Duodenal mucosa (tissue), 2 donors: ENCODE measurements around the gene SEMA3D.
A peak's percentile ranks its signal among the peaks of the same experiment; 100 is the strongest.

ENCODE experiments used
- H3K27ac ChIP-seq: one replicate; pipeline ENCODE4 v1.7.0; 2013; ENCODE audit warnings: low read depth, low read length
- H3K27me3 ChIP-seq, 2 donors: one replicate each; pipeline ENCODE4 v1.7.0; 2013; ENCODE audit warnings: low read length in 2 of 2, control low read depth in 1 of 2; ENCODE audit not compliant: insufficient read depth in 2 of 2, control insufficient read depth in 1 of 2
- H3K36me3 ChIP-seq, 2 donors: one replicate each; pipeline ENCODE4 v1.7.0; 2013; ENCODE audit warnings: low read length in 2 of 2, control low read depth in 1 of 2; ENCODE audit not compliant: insufficient read depth in 2 of 2, control insufficient read depth in 1 of 2
- H3K4me1 ChIP-seq, 2 donors: one replicate each; pipeline ENCODE4 v1.7.0; 2013; ENCODE audit warnings: low read length in 2 of 2, control low read depth in 1 of 2; ENCODE audit not compliant: insufficient read depth in 2 of 2, control insufficient read depth in 1 of 2
- H3K4me3 ChIP-seq, 2 donors: one replicate each; pipeline ENCODE4 v1.7.0; 2013; ENCODE audit warnings: low read length in 2 of 2, low read depth in 1 of 2
- H3K9ac ChIP-seq, 2 donors: one replicate each; pipeline ENCODE4 v1.7.0; 2013; ENCODE audit warnings: low read length in 2 of 2, low read depth in 1 of 2
- H3K9me3 ChIP-seq, 2 donors: one replicate each; pipeline ENCODE4 v1.7.0; 2013; ENCODE audit warnings: low read length in 2 of 2, control low read depth in 1 of 2; ENCODE audit not compliant: control insufficient read depth in 1 of 2

SEMA3D gene

GRCh38 chr7:85185424-85186082, 1.3 kb downstream of the SEMA3D start:
- H3K4me3 ChIP-seq: peak overlapping the region; percentile 74 to 77
- H3K36me3 ChIP-seq: no peaks in the 10 kb centered on the region
- no peaks in the 10 kb centered on the region for H3K9me3 ChIP-seq
- H3K27ac ChIP-seq: peak overlapping the region; percentile 36
- peaks cover 5 to 10% of the 10 kb centered on the region in 2 donors for H3K4me1 ChIP-seq
- H3K27me3 ChIP-seq: peaks cover 11 to 33% of the 10 kb centered on the region in 2 donors
- H3K9ac ChIP-seq: peak overlapping the region; percentile 6 to 31

- H3K9me3 ChIP-seq: no peaks in the 10 kb centered on the region
- peak overlapping the region; percentile 74 to 77 for H3K4me3 ChIP-seq
- H3K4me1 ChIP-seq: peaks cover 5 to 10% of the 10 kb centered on the region in 2 donors
- H3K36me3 ChIP-seq: no peaks in the 10 kb centered on the region
- H3K27ac ChIP-seq: no peak overlapping the region
- H3K9ac ChIP-seq: no peak overlapping the region
- peaks cover 11 to 33% of the 10 kb centered on the region in 2 donors for H3K27me3 ChIP-seq
Observed at GRCh38 chr7:85184599-85185423, 2.0 kb downstream of the SEMA3D start.

DNA sequence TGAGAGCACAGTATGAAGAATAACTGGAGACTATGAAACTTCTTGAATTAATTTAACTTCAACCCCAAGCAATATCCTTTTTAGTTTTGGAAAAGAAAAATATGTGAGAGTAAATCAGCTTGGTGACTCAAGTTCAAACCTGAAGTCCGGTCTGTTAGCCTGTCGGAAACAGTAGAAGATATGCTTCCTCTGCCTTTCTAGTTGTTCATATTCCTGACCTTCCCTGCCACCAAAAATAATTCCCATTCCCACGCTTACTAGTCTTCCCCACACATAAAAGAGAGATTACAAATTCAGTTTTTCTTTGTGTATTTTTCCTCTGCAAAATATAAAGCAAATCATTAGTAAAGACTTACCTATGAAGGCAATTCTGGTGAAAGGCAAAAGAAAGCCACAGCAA, 3.6 kb downstream of the SEMA3D start:
- H3K27me3 ChIP-seq: peaks cover 11 to 32% of the 10 kb centered on the region in 2 donors
- H3K36me3 ChIP-seq: no peaks in the 10 kb centered on the region
- H3K27ac ChIP-seq: no peak overlapping the region

DNA sequence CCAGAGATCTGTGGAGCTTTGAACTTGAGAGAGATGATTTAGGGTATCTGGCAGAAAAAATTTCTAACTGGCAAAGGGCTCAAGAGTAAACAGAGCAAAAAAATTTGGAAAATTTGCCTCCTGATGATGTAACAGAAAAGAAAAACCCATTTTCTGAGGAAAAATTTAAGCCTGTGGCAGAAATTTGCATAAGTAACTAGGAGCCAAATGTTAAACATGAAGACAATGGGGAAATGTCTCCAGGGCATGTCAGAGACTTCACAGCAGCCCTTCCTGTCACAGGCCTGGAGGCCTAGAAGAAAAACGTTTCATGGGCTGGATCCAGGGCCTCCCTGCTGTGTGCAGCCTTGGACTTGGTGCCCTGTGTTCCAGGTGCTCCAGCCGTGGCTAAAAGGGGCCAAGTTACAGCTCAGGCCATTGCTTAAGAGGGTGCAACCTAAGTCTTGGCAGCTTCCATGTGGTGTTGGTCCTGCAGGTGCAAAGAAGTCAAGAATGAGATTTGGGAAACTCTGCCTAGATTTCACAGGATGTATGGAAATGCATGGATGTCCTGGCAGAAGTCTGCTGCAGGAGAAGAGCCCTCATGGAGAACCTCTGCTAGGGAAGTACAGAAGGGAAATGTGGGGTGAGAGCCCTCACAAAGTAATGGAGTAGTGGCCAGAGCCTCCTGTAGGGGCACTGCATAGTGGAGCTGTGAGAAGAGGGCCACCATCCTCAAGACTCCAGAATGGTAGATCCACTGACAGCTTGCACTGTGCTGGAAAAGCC, 8.1 kb downstream of the SEMA3D start:
- Histone ChIP-seq H3K27ac (no peak overlapping the region), H3K4me3 (no peak overlapping the region), H3K36me3 (no peaks in the 10 kb centered on the region), H3K27me3 (no peaks in the 10 kb centered on the region), H3K4me1 (no peaks in the 10 kb centered on the region), H3K9me3 (peaks cover 7 to 8% of the 10 kb centered on the region in 2 donors), H3K9ac (no peak overlapping the region)

More for the DNA sequence above, 3.6 kb downstream of the SEMA3D start:
- Histone ChIP-seq H3K9ac (no peak overlapping the region), H3K4me3 (no peak overlapping the region), H3K4me1 (peaks cover 5 to 10% of the 10 kb centered on the region in 2 donors), H3K9me3 (peaks cover 7 to 8% of the 10 kb centered on the region in 2 donors)

DNA sequence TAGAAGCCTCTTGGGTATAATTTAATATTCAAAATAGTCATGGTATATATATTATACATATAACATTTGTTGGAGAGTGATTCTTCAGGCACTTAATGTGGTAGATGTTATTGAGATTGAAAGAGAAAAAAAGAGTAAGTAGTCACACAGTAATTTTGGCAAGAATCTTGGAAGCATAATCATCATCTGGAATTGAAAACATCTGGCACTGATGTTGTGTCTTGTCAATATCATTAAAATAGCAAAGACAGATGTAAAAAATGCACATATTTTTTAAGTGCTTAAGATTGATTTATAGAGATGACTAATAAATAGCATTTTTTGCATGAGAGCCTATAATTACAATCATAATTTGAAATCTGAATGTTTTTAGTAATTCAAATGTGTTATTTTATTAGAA, 9.5 kb downstream of the SEMA3D start:
- Histone ChIP-seq H3K9me3 (peaks cover 7 to 8% of the 10 kb centered on the region in 2 donors), H3K4me1 (peaks cover 0 to 3% of the 10 kb centered on the region in 2 donors), H3K36me3 (no peaks in the 10 kb centered on the region), H3K27me3 (no peaks in the 10 kb centered on the region), H3K9ac (no peak overlapping the region), H3K27ac (no peak overlapping the region), H3K4me3 (no peak overlapping the region)

DNA sequence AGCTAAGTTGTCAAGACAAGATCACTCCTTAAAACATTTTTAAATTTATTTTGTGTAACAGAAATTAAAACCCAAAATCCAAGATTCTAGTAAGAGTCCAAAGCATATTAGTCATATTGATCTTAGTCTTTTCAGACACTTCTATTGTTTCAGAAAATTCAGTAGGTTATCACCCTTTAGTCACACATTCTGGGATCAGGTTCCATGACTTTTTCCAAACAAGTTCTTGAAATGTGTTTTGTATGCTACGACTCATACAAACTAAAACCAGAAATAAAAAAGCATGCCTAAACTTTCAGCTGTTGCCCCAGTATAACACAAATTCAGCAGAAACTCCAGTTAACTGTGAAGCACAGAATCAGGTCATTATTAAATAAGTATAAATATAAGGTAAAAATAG, 10.7 kb downstream of the SEMA3D start:
- no peaks in the 10 kb centered on the region for H3K27me3 ChIP-seq
- H3K9ac ChIP-seq: no peak overlapping the region
- H3K36me3 ChIP-seq: no peaks in the 10 kb centered on the region
- no peak overlapping the region for H3K27ac ChIP-seq
- H3K9me3 ChIP-seq: peaks cover 7 to 8% of the 10 kb centered on the region in 2 donors
- no peak overlapping the region for H3K4me3 ChIP-seq
- H3K4me1 ChIP-seq: peaks cover 0 to 3% of the 10 kb centered on the region in 2 donors

DNA sequence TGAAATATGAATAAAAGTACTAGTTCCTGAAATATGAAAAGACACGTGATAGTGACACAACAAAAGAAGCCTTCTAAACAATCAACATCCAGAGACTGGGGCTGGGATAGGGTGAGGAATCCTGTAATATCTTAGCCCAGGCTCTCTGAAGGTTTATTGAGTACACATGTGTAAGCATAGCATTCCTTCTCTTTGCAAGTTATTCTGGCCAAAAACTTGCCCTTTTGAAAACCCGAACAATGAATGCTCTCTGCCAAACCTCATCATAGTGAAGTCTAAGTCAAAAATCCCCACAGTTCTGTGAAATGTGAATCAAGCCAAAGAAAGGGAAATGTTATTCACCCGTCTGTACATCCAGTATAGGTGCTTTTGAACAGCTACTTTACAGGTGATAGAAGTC, 11.6 kb downstream of the SEMA3D start:
- Histone ChIP-seq H3K4me1 (peaks cover 0 to 3% of the 10 kb centered on the region in 2 donors), H3K9me3 (peaks cover 7 to 8% of the 10 kb centered on the region in 2 donors), H3K9ac (no peak overlapping the region), H3K27me3 (no peaks in the 10 kb centered on the region), H3K36me3 (no peaks in the 10 kb centered on the region), H3K27ac (no peak overlapping the region), H3K4me3 (no peak overlapping the region)

- Histone ChIP-seq H3K36me3 (no peaks in the 10 kb centered on the region), H3K4me1 (peaks cover 0 to 3% of the 10 kb centered on the region in 2 donors), H3K9ac (no peak overlapping the region), H3K27me3 (no peaks in the 10 kb centered on the region), H3K9me3 (no peaks in the 10 kb centered on the region), H3K27ac (no peak overlapping the region), H3K4me3 (no peak overlapping the region)
Observed at GRCh38 chr7:85172530-85172941, 14.3 kb downstream of the SEMA3D start.

DNA sequence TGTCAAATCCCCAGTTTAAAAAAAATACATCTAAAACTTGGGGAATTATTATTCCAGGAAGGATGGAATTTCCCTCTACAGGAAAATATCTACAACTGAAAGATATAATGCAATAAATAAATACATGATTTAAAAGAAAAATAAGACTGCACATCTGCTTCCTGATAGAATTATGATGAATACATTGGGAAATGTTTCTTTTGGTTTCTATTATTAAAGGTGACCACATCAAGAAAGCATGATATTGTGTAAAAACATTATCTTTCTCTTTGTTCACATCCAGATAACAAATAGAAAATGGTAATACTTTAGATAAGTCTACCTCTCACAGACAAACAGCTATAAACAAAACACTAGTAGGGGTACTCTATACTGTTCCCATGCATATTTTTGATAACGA, 19.2 kb downstream of the SEMA3D start:
- Histone ChIP-seq H3K4me3 (no peak overlapping the region), H3K9me3 (no peaks in the 10 kb centered on the region), H3K9ac (no peak overlapping the region), H3K4me1 (peaks cover 0 to 2% of the 10 kb centered on the region in 2 donors), H3K36me3 (no peaks in the 10 kb centered on the region), H3K27me3 (no peaks in the 10 kb centered on the region), H3K27ac (no peak overlapping the region)

DNA sequence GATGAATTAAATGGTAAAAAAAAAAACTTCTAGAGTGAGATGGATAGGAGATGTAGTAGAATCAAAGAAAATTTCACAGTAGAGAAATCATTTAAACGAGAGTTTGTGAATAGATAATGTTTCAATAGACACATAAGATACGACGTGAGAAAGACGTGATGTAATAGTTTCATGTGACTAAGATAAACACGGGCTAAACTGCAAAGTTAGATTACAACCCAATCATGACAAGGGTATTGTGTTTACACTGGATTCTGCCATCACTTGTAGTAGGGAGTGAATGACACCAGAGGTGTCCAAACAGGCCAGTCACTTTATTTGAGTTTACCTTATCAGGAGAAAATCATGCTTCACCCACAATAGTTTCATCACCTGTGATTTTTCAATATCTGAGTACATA, 21.6 kb downstream of the SEMA3D start:
- H3K9me3 ChIP-seq: no peaks in the 10 kb centered on the region
- no peak overlapping the region for H3K27ac ChIP-seq
- no peak overlapping the region for H3K9ac ChIP-seq
- H3K4me3 ChIP-seq: no peak overlapping the region
- no peaks in the 10 kb centered on the region for H3K36me3 ChIP-seq
- no peaks in the 10 kb centered on the region for H3K27me3 ChIP-seq
- H3K4me1 ChIP-seq: no peaks in the 10 kb centered on the region
